Caco-2 (cell line): ENCODE measurements around the gene SLC43A2. TPM values are rescaled to one million over a fixed set of nuclear protein-coding genes. Genes with fewer than 3 reads are reported as not detected.

Experiments used
- BruUV-seq: library from RNA; stranded (reverse); fragments of 400-500 nt; replicated peaks from 2 replicates; lab custom pipeline; 2021; lab: Mats Ljungman, UMichigan
- CTCF ChIA-PET: fragments of 300-600 bp; sonication (Branson Sonifier 250); formaldehyde crosslinking; loops from one replicate; lab custom pipeline; 2022; ENCODE audit warnings: antibody characterized with exemption; lab: Charles Lee
- POLR2A ChIA-PET: fragments of 300-600 bp; sonication (Branson Sonifier 250); formaldehyde crosslinking; loops from one replicate; lab custom pipeline; 2022; ENCODE audit warnings: antibody characterized with exemption; lab: Charles Lee
- DNase-seq, 2 experiments: peaks; one replicate each; pipeline versions ENCODE4 v3.0.0 to v3.0.0-alpha.2; 2020 to 2022
- H3K27me3 ChIP-seq: replicated peaks from 2 replicates; pipeline ENCODE4 v1.6.0; 2011; ENCODE audit warnings: low read length; ENCODE audit not compliant: control insufficient read depth, insufficient read depth
- H3K36me3 ChIP-seq: 2 replicates; pipeline ENCODE4 v1.5.1; 2011; ENCODE audit warnings: low read length; ENCODE audit not compliant: control insufficient read depth, insufficient read depth
- H3K4me1 ChIP-seq: fragments of 250-450 bp; sonication (Bioruptor Pico); 2 replicates; pipeline ENCODE4 v1.5.1; 2020; ENCODE audit warnings: mild to moderate bottlenecking
- H3K4me3 ChIP-seq: 2 replicates; pipeline ENCODE4 v1.5.1; 2011; ENCODE audit warnings: low read depth, mild to moderate bottlenecking, control low read depth, low read length
- H3K9me3 ChIP-seq: fragments of 250-450 bp; sonication (Bioruptor Pico); 2 replicates; pipeline ENCODE4 v1.5.1; 2020; ENCODE audit warnings: mild to moderate bottlenecking, moderate library complexity
- H3K27ac Mint-ChIP-seq: one replicate; pipeline ENCODE4 v1.8.0; 2022; ENCODE audit warnings: mixed read lengths; ENCODE audit not compliant: unreplicated experiment
- H3K27me3 Mint-ChIP-seq: one replicate; pipeline ENCODE4 v1.8.0; 2022; ENCODE audit warnings: mixed read lengths; ENCODE audit not compliant: insufficient read depth, unreplicated experiment
- H3K36me3 Mint-ChIP-seq: one replicate; pipeline ENCODE4 v1.8.0; 2022; ENCODE audit warnings: mild to moderate bottlenecking, mixed read lengths; ENCODE audit not compliant: insufficient read depth, unreplicated experiment
- H3K4me1 Mint-ChIP-seq: one replicate; pipeline ENCODE4 v1.8.0; 2022; ENCODE audit warnings: low read depth, mixed read lengths; ENCODE audit not compliant: unreplicated experiment
- H3K4me3 Mint-ChIP-seq: one replicate; pipeline ENCODE4 v1.8.0; 2022; ENCODE audit warnings: mild to moderate bottlenecking, moderate library complexity, mixed read lengths; ENCODE audit not compliant: unreplicated experiment
- H3K9me3 Mint-ChIP-seq: one replicate; pipeline ENCODE4 v1.8.0; 2022; ENCODE audit warnings: mixed read lengths; ENCODE audit not compliant: unreplicated experiment
- intact Hi-C: fragments of 100-400 bp; cut with micrococcal nuclease; formaldehyde crosslinking; loops from one replicate; pipeline ENCODE4 v1.10.0; 2022; ENCODE audit not compliant: unreplicated experiment
- total RNA-seq: library from RNA; stranded (reverse); gene quantifications from 2 replicates; pipeline ENCODE4 v1.2.3, GENCODE V29; 2022
- TF ChIP-seq, protein P1 (sequence below), 2 experiments: fragments of 200-600 bp in 1 of 2; IDR thresholded peaks; 1 replicate in 1 of 2; 2 replicates in 1 of 2; pipeline versions ENCODE4 v1.5.1 to v1.8.0; 2011 to 2022; ENCODE audit warnings: antibody characterized with exemption in 1 of 2, control low read depth in 1 of 2, inconsistent platforms in 1 of 2, low read depth in 1 of 2, low read length in 1 of 2, mild to moderate bottlenecking in 1 of 2, moderate library complexity in 1 of 2; ENCODE audit not compliant: insufficient read depth in 1 of 2, severe bottlenecking in 1 of 2, unreplicated experiment in 1 of 2

The SLC43A2 gene
- total RNA-seq, 1 experiment from 2014 or later: 33.9 TPM

DNA sequence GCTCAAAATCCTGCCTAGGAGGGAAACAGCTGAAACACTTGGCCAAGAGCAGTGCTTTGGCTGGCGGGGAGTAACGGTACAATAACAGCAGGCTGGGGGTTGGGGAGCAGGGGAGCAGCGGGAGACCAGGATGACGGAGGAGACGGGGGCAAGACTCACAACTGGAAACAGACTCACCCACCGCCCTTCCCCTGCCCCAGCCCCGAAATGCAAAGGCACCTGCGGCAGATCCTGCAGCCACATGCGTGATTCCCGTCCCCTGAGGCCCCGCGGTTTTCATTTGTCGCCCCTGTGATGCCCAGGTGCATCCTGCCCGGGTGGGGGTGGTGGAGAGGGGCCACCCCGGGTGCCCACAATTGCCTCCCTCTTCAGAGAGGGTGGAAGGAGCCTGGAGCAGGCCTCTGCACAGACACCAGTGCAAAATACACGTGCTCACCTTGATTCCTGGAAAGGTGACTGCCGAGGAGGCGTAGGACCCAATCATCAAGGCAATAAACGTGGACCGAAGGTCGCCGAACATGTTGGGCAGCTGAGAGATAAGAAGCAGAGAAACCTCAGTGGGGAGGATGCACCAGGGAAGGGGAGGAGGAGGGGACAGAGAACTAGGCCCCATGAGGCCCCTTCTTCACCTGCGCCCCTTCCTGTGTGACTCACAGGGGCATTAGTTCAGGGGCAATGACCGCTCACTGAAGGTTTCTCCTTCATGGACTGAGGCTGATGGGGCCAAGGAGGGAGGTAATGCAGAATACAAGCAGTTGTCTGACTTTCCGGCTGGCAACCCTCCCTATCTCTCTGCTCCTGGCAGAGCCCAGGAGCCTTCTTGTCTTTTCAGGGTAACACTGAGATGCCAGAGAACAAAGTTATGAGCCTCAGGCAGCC, 35.6 kb downstream of the SLC43A2 start:
- Histone ChIP-seq H3K4me1 (peaks cover 66% of the 10 kb centered on the region), H3K4me3 (no peak overlapping the region), H3K36me3 (no peaks in the 10 kb centered on the region), H3K9me3 (no peaks in the 10 kb centered on the region), H3K27me3 (no peaks in the 10 kb centered on the region)
- Mint-ChIP-seq H3K27me3 (no peaks in the 10 kb centered on the region), H3K27ac (peak overlapping the region; percentile 80), H3K9me3 (no peaks in the 10 kb centered on the region), H3K36me3 (peaks cover 26% of the 10 kb centered on the region), H3K4me1 (peaks cover 19% of the 10 kb centered on the region), H3K4me3 (peak overlapping the region; percentile 32)
- DNase-seq: peak; percentile 88 to 97
- TF ChIP-seq, protein P1, sequence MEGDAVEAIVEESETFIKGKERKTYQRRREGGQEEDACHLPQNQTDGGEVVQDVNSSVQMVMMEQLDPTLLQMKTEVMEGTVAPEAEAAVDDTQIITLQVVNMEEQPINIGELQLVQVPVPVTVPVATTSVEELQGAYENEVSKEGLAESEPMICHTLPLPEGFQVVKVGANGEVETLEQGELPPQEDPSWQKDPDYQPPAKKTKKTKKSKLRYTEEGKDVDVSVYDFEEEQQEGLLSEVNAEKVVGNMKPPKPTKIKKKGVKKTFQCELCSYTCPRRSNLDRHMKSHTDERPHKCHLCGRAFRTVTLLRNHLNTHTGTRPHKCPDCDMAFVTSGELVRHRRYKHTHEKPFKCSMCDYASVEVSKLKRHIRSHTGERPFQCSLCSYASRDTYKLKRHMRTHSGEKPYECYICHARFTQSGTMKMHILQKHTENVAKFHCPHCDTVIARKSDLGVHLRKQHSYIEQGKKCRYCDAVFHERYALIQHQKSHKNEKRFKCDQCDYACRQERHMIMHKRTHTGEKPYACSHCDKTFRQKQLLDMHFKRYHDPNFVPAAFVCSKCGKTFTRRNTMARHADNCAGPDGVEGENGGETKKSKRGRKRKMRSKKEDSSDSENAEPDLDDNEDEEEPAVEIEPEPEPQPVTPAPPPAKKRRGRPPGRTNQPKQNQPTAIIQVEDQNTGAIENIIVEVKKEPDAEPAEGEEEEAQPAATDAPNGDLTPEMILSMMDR (IDR thresholded peaks at IDR 0.05; ENCODE audit: insufficient read depth in 1 of 2, low read depth in 1 of 2, low read length in 1 of 2, severe bottlenecking in 1 of 2, unreplicated experiment in 1 of 2): no peak
- BruUV-seq: no TSS peak
- ChIA-PET POLR2A (interaction anchor here (0.5 kb wide), 1 partner anchor 123 kb away, joined by 3 read pairs; no protein-coding TSS in a partner anchor), CTCF (interaction anchor here (0.6 kb wide), 2 partner anchors 20 to 37 kb away, joined by 3 to 8 read pairs; no protein-coding TSS in a partner anchor)
- intact Hi-C loops: loop anchor here (1.0 kb wide), 1 partner anchor 35 kb away; the partner anchor contains the start of gene SLC43A2

DNA sequence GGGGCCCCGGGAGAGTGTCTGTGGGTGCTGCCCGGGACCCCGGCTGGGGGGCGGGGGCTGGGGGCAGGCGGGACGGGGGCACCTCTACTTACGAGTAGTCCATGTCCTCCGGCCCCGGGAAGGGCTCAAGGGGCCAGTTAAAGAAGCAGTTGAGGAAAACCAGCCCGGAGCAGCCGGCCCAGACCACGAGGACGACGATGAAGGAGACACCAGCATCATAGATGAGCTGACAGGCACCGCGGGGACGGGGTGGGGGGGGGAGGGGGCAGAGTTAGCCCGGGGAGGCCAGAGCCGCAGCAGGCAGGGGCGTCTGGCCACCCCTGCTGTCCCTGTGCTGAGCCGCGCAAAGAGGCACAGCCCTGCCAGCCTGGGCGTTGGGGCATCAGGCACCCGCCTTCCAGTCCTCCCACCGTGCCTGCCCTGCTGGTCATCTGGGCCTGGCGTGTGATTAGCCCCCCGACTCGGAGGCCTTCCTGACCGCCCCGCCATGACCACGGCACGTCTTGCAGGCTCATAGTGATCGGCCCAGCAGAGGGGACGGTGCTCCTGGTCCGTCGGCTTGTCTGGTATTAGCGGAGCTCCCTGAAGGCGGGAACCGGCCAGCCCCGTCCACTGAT, 37.1 kb downstream of the SLC43A2 start:
- Mint-ChIP-seq H3K4me3 (no peak overlapping the region), H3K4me1 (peaks cover 14% of the 10 kb centered on the region), H3K9me3 (no peaks in the 10 kb centered on the region), H3K27me3 (no peaks in the 10 kb centered on the region), H3K36me3 (peaks cover 16% of the 10 kb centered on the region), H3K27ac (no peak overlapping the region)
- TF ChIP-seq, protein P1 (IDR thresholded peaks at IDR 0.05; ENCODE audit: insufficient read depth in 1 of 2, low read depth in 1 of 2, low read length in 1 of 2, severe bottlenecking in 1 of 2, unreplicated experiment in 1 of 2): no peak
- no peaks in the 10 kb centered on the region for H3K27me3 ChIP-seq
- no peaks in the 10 kb centered on the region for H3K9me3 ChIP-seq
- no TSS peak for BruUV-seq
- CTCF ChIA-PET: no interaction called here
- peaks cover 58% of the 10 kb centered on the region for H3K4me1 ChIP-seq
- POLR2A ChIA-PET: interaction anchor here (0.6 kb wide), 2 partner anchors 12 to 35 kb away, joined by 3 to 6 read pairs; no protein-coding TSS in a partner anchor
- DNase-seq: no peak
- H3K36me3 ChIP-seq: no peaks in the 10 kb centered on the region; the same call in 1 of the 2 replicates
- intact Hi-C loops: no loop called here
- H3K4me3 ChIP-seq: no peak overlapping the region
